ENCODE results near the gene USP27X. TPM values are rescaled to one million over a fixed set of nuclear protein-coding genes. Genes with fewer than 3 reads are reported as not detected.

The USP27X gene
- 15.4 TPM for total RNA-seq

DNA sequence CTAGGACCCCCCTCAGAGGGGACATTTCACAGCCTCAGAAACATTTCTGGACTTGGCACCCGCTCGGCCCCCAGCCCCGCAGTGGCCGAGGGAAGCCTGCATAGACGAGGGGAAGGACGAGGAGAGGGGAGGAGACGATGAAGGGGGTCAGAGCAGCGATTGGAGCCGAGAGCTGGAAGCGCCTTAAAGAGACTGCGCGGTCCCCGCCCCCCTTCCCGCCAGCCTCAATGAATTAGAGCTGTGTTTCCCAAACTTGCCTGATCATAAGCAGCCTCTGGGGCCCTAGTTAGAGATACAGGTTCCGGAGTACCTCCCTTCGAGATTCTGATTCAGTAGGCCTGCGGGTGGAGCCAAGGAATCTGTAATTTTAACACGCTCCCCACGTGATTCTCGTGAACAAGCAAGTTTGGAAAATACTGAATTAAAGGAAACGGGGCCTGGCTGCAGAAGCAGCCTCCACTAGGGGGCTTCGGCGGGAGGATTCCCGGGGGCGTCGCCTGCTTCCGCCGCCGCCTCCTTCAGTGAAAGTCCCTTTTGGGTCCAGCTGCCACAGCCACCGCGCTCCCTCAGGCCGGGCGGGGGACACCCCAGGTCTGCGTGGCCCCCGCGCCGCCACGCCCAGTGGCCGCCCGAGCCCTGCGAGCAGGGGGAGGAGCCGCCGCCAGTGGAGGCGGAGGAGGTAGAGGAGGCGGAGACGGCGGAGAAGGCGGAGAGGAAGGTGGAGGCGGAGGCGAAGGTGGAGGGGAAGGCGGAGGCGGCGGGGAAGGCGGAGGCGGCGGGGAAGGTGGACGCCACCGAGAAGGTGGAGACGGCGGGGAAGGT lies at the start of gene USP27X:
Gene USP27X (plus strand): TSS at position 651 of the 822 bp plus-strand sequence. CDS start 824 bp downstream, outside the sequence.
- DNase-seq, result peak; percentile 58

DNA sequence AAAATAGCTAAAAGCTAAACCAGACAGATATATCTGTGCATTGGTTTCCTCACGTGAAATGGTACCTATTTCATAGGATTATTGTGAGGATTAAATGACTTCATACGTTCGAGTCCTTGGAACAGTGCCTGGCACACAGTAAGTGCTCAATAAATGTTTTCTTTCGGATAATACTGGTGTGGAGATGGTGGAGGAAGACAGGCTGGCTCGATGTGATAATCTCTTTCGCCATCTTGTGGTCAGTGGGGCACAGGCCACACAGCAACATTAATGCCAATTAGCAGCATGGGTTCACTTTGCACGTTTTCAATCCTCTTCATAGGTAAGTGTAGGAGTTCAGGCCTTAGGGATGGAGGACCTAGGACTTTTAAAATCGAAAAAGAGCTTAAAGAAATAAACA lies 40.9 kb upstream of the USP27X start:
- no peak for DNase-seq

DNA sequence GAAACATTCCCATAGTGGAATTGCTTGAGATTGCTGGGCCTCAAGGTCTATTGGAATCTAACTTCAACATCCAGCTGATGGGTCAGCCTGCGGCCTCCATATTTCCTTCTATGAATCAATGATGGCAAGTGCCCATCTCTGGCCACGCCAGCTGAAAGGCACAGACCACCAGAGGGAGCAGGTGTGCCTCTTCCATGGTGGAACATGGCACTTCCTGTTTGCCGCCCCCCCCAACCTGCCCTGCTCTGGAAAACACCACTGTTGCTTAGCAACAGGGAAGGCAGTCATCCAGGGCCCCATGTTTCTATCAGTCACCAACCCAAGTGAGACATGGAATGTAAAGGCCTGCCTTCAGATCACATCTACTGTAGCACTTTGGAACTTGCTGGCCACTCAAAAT lies 38.6 kb upstream of the USP27X start:
- DNase-seq, result peak; percentile 41

DNA sequence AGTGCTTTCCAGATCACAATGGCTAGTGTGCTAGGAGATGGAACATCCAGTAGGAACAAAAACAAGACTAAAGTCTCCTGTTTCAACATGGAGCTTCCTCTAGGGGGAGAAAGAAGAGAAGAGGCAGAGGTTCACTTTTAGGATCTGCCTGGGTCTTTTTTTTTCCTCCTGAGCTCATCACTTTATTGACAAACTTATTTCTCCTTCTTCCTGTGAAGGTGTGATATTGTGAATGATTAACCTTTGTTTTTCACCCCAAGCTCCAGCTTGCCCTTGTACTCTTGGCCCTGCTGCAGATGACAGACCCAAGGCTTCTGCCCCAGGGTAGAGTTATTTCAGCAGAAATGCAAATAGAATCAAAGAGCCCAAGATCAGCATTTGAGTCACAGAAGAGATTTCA lies 36.7 kb upstream of the USP27X start:
- DNase-seq, result no peak

DNA sequence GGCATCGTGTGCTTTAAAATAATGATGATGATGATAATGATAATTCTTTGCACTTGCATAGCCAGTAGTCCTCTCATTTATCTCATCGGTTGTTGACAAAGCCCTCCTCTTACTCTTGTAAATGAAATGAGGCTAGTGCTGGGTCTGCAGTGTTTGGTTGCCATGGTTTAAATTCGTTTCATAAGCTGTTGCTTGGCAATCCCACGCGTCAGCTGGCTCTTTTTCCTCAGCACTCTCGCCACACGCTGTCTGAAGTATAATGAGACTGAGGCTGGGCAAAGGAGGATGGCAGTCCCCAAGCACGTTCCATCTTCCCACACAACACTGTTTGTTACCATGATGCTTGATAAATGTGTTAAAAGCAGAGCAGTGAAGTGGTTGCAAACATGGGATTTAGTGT lies 34.7 kb upstream of the USP27X start:
- DNase-seq, result peak; percentile 42

DNA sequence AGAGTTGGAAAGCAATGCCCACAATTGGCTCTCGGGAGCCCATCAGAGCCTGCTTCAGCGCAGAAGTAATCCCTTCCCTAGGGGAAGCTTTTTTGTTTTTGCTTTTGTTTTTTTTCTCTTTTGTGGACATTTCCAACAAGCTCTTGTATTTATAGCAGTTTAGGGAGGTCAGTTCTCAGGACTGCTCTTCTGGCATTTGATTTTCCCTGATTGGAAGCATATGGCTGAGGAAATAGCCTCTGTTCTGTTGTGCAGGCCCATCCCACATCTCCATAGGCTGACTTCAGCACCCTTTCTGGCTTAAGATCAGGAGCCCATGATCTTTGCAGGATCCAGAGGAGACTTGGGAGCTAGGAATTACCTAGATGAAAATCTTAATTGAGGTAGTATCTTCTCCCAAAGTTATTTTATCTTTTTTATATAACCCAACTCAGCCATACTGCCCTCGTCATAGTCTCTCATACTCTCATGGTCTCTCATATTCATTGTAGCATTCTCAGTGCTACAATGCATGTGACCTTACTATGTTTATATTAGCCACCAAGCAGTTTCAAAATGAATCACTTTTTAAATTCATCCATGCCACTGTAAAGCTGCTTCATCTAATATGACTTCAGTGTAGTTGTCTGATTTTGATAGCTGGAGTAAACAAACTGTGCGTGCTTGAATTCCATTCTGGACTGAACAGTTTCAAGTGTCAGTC lies 33.4 kb upstream of the USP27X start:
- no peak for DNase-seq

DNA sequence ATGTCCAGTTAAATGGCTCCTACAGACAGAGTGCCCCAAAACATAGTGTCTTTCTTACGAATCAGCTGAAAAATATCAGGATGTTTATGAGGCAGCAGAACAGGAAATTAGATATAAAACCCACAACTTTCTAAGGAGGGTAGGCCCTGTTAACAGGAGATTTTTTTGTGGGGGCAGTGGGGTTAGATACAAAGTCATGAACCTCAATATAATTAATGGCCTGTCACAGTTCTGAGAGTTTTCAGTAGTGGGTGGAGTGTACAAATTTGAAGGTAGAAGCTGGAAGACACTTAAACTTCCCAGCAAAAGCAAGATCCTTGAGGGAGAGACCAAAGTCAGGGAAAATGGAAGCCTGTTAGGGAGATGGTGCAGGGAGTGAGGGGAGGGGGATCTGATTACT lies 32.8 kb upstream of the USP27X start:
- DNase-seq, result no peak

DNA sequence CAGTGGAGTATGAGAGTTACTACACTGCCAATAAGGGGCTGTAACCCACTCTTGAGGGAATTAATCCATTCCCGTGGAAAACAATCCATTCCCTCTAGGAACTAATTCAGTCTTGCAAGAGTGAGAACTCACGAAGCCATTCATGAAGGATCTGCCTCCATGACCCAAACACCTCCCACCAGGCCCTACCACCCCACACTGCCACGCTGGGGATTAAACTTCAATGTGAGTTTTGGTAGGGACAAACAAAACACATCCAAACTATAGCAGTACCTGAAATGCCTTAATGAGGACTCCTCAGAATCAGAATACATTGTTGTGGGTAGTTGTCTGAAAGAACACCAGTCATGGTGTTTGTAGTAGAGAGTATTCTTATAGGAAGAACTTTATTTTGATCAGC lies 31.0 kb upstream of the USP27X start:
- no peak for DNase-seq

DNA sequence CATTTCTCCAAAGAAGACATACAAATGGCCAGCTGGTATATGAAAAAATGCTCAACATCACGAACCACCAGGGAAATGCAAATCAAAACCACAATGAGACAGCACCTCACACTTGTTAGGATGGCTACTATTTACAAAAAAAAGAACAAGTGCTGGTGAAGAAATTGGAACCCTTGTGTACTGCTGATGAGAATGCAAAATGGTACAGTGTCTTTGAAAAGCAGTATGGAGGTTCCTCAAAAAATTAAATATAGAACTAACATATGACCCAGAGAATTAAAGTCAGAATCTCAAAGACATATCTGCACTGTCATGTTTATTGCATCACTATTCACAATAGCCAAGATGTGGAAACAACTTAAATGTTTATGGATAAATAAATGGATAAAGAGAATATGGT lies 29.3 kb upstream of the USP27X start:
- no peak for DNase-seq

DNA sequence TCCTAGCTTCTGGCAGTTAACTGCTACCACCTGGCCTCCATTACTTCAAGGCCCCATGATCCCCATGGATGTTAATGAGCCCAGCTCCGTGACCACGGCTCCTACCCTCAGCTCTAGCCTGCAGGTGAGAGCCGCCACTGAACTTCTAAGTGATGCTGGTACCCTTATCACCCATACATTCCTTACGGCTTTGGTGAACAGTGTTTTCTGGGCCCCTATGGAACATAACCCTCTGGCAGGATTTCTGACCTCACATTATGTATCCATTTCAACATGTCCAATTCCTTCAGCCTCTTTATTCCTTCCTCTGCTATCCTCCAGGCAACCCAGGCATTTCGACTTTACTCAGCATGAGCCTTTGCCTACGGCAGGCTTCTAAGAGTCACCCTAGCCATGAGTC lies 25.6 kb upstream of the USP27X start:
- no peak for DNase-seq

DNA sequence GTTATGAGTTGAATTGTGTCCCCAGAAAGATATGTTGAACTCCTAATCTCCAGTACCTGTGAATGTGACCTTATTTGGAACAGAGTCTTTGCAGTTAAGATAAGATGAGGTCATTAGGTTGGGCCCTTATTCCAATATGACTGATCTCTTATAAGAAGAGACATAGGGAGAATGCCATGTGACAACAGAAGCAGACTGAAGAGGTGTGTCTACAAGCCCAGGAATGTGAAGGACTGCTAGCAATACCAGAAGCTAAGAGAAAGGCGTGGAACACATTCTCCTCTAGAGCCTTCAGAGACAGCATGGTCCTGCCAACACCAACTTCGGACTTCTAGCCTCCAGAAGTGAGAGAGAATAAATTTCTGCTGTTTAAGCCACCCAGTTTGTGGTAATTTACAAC lies 22.5 kb upstream of the USP27X start:
- DNase-seq, result no peak

DNA sequence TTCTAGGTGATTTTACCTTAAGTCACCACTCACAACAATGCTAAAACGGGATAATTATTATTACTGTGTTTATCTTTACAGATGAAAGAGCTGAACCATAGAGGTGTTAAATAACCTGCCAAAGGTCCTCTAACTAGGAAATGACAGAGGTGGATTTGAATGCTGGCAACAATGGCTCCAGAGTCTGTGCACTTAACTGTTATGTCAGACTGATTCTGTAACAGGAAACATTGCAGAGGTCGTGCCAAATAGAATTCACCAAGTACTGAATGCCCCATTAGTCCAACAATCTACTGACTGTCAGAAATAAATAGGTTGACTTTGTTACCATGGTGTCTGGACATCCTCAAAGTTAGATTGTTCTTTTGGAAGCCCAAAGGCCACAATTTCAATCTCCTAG lies 20.9 kb upstream of the USP27X start:
- DNase-seq, result no peak

DNA sequence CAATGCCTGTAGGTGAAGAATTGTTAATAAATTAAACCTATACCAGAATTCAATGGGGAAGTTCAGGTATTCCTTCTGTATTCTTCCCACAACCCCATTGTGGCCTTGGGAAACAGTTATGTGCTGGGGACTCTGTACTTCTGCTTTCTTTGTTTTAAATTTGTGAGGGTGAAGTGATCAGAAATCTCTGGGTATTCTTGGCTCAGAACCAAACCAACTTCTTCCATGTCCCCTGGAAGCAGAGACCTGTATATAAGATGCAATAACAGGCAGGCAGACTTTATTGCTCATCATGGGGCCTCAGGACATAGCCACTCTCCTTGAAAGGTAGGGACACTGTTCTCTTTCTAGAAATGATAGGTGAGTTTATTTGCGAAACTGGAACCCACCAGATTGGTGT lies 19.8 kb upstream of the USP27X start:
- DNase-seq, result no peak

DNA sequence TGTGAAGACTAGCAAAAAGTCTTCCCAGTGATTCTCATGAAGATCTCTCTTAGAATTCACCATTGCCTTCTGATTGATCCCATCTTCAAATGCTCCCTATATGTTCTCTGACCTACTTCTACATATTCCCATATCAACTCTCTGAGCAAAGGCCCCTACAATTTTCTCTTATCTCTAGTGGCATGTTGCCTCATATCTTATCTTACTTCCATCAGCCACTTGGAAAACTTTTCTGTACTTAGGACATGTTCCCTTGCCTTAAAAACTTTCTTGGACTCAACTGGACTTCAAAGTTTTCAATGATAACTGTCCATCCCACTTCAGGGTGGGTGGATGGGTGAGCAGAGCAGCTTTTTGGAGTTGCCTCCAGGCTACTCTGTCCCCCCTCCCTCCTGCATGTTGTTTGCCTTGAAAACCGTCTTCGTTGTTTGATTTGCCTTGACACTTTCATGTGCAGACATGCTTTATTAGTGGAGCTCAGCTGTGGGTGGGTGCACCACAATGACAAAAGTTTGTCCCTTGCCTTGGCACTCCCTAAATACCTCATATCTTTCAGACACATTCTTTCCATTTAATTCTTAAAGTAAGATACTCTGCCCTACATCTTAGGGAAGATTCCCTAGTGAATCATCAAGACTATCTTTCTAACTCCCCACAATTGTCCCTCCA lies 18.3 kb upstream of the USP27X start:
- no peak for DNase-seq

DNA sequence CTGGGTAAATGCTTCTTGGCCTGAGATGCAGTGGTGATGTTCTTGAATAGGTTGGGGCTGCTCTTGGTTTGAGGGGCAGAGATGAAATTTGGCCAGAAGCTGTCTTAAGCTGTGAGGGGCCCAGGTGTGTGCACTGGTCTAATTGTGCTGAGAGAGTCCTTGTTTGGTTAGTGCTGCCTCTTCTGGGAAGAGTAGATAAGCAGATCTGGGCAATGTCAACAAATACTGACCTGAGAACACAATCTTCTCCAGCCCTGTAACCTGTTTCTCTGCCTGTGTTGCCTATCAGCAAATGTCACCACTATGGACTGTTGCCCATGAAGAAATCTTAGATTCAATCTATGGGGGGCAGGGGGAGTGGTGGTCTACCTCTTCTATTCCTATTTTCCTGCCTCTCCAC lies 17.2 kb upstream of the USP27X start:
- no peak for DNase-seq

DNA sequence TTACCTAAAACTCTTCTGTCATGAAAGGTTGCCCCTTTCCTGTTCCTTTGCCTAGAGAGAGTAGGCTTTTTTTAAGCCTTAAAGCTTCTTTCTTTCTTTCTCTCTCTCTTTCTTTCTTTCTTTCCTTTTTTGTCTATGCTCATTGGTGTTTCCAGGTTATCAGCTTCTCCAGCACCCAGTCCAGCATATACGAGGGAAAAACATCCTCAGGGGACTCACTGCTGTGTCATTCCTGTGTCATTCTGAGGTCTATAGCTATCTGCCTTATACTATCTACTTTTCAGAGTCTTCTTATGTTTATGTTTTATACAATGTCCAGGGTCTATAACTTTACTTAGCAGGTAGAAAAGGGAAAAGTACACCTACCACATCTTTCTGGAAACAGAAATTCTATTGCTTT lies 10.5 kb upstream of the USP27X start:
- no peak for DNase-seq

DNA sequence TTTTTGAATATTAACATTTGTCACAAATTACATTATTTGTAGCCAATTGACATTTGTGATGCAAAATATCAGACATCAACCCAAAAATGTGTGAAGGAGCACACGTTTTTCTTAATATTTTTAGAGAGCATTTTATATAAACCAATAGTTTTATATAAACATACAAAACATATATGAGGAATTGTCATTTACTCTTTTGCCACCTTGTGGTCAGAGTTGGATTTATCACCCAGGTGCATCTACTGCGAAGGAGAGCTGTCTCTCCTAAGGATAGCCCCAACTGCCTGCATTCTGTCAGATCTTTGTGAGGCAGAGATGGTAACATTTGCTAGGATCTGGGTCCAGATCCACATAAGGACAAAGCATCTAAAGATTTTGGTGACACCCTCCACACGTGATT lies 2.5 kb upstream of the USP27X start:
- DNase-seq, result no peak

DNA sequence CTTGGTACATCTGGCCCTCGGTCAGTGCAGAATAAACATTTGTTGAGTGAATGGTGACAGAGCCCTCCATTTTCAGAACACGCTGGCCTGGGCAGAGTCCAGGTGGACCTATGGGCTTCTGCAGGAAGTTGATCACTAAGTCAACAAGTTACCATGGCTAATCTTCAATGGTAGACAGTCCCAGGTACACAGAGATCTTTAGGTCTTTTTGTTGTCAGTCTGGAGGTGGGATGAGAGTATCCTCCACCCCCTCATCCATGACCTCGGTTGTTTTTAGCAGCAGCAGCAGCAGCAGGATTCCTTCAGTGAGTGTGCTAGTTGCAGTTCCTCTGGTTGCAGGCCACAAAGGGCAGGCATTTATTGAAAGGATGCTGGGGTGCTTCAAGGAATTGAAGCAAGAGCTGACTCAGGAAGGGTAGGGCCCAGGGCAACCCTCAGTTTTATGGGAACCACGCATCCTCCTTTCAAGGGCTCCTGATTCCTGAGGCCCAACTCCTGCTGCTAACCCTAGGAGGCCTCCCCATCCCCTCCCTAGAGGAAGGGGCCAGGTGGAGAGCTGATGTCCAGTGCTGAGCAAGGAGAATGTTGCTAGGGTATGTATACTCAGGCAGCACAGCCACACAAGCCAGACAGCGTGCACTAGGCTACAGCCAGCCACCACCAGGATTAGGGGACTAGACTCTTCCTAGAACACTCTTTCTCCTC lies 1.7 kb upstream of the USP27X start:
- no peak for DNase-seq

DNA sequence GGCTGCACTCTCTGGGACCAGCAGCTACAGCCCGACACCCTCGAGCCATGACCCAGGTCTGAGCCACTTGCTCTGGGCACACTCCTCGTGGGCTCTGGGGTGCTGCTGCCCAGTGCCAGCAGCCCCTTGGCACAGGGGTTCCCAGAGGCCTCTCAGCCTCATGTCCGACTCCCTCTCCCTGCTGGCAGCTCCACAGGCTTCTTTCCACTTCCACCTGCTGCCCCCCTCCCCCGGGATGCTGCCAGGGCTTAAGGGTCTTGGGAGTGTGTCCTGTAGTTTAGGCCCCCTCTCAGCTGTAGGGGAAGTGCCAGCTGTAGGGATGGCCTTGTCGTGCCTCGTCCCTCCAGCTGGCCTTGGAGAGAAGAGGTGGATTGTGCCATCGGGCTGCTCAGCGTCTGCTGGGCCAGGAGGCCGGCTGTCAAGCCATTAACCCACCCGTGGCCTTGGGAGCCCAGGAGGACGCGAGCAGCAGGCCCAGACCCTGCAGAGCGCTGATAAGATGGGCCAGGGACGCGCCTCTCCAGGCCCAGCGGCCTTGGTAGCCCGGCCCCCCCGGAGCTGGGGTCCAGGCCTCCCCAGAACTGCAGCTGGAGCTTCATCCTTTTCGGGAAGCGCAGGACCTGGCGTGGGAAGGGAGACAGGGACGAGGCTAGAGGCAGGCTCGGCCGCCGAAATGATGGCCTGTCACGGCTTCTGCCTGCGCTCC lies 1.0 kb upstream of the USP27X start:
- DNase-seq, result no peak

DNA sequence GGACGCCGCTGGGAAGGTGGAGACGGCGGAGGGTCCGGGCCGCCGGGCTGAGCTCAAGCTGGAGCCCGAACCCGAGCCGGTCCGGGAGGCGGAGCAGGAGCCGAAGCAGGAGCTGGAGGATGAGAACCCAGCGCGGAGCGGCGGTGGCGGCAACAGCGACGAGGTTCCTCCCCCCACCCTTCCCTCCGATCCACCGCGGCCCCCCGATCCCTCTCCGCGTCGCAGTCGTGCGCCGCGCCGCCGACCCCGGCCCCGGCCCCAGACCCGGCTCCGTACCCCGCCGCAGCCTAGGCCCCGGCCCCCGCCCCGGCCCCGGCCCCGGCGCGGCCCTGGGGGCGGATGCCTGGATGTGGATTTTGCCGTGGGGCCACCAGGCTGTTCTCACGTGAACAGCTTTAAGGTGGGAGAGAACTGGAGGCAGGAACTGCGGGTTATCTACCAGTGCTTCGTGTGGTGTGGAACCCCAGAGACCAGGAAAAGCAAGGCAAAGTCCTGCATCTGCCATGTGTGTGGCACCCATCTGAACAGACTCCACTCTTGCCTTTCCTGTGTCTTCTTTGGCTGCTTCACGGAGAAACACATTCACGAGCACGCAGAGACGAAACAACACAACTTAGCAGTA lies 483 bp downstream of the USP27X start:
- no peak for DNase-seq

DNA sequence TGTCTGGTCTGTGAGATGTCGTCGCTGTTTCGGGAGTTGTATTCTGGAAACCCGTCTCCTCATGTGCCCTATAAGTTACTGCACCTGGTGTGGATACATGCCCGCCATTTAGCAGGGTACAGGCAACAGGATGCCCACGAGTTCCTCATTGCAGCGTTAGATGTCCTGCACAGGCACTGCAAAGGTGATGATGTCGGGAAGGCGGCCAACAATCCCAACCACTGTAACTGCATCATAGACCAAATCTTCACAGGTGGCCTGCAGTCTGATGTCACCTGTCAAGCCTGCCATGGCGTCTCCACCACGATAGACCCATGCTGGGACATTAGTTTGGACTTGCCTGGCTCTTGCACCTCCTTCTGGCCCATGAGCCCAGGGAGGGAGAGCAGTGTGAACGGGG lies 1.4 kb downstream of the USP27X start:
- no peak for DNase-seq

Data from occipital lobe (tissue), 2 donors.